GM12874 (cell line): Measurements from ENCODE around the gene CERS5.

Experiments
- CTCF ChIP-seq: IDR thresholded peaks from 2 replicates; pipeline ENCODE4 v1.5.1; 2011; ENCODE audit warnings: low read depth, mild to moderate bottlenecking, control low read depth, low read length, moderate library complexity; ENCODE audit not compliant: insufficient read depth

CERS5 gene

GRCh38 chr12:50195832-50196231 is 28.7 kb upstream of the CERS5 start:
- no peak for TF ChIP-seq CTCF

- TF ChIP-seq CTCF, result no peak
Observed at GRCh38 chr12:50192908-50193307, 25.7 kb upstream of the CERS5 start.

GRCh38 chr12:50192236-50192635 is 25.1 kb upstream of the CERS5 start:
- TF ChIP-seq CTCF, result no peak

DNA sequence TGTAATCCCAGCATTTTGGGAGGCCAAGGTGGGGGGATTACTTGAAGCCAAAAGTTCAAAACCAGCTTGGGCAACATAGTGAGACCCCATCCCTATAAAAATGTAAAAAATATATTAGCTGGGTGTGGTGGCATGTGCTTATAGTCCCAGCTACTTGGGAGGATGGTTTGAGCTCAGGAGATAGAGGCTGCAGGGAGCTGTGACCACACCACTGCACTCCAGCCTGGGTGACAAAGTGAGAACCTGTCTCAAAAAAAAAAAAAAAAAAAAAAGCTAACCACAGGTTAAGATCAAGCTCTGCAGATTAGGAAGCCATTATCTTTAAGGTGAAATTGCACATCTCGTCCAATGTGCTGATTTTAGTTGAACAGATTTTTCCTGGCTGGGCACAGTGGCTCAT is 23.7 kb upstream of the CERS5 start:
- TF ChIP-seq CTCF, result no peak

- TF ChIP-seq CTCF, result no peak
Observed at GRCh38 chr12:50188875-50189575, 21.9 kb upstream of the CERS5 start.

GRCh38 chr12:50188241-50188781 is 21.1 kb upstream of the CERS5 start:
- no peak for TF ChIP-seq CTCF

GRCh38 chr12:50187084-50187900 is 20.1 kb upstream of the CERS5 start:
- no peak for TF ChIP-seq CTCF
